Spinal cord (tissue), 10 donors: Measurements from ENCODE around the gene GRM8. TPM values are rescaled to one million over a fixed set of nuclear protein-coding genes. Genes with fewer than 3 reads are reported as not detected.

ENCODE experiments used
- DNase-seq, 6 donors: peaks; one replicate each; pipeline versions ENCODE4 v3.0.0 to v3.0.0-alpha.2; 2013 to 2015; ENCODE audit warnings: low spot score in 6 of 6, low read depth in 4 of 6
- H3K27ac ChIP-seq: one replicate; pipeline ENCODE4 v1.5.1; 2013; ENCODE audit warnings: low read depth, low read length, control low read depth
- H3K27me3 ChIP-seq: one replicate; pipeline ENCODE4 v1.6.1; 2013; ENCODE audit warnings: low read length; ENCODE audit not compliant: control insufficient read depth, insufficient read depth
- H3K36me3 ChIP-seq: one replicate; pipeline ENCODE4 v1.6.1; 2013; ENCODE audit warnings: low read length; ENCODE audit not compliant: control insufficient read depth, insufficient read depth
- H3K4me1 ChIP-seq: one replicate; pipeline ENCODE4 v1.6.1; 2013; ENCODE audit warnings: low read length; ENCODE audit not compliant: control insufficient read depth, insufficient read depth
- H3K4me3 ChIP-seq: one replicate; pipeline ENCODE4 v1.5.1; 2013; ENCODE audit warnings: low read depth, low read length, control low read depth
- H3K9me3 ChIP-seq: one replicate; pipeline ENCODE4 v1.6.1; 2013; ENCODE audit warnings: low read length; ENCODE audit not compliant: control insufficient read depth, insufficient read depth
- WGBS: methylation state at CpG from one replicate; pipeline ENCODE4 v1.1.5; 2013; ENCODE audit warnings: missing lambda C conversion rate; ENCODE audit not compliant: insufficient coverage; 5-methylcytosine and 5-hydroxymethylcytosine counted together
- polyA plus RNA-seq, 2 donors: library from polyadenylated mRNA; unstranded; fragments of 120-200 nt; gene quantifications; one replicate each; pipeline ENCODE4 v1.2.1, GENCODE V29; 2013; ENCODE audit not compliant: insufficient read length in 2 of 2
- total RNA-seq, 2 donors: library from RNA; depleted of rRNA in 1 of 2; stranded (reverse); fragments of 120-200 nt in 1 of 2; fragments of >200 nt in 1 of 2; gene quantifications; one replicate each; pipeline versions ENCODE4 v1.2.3 to v1.2.4, GENCODE V29; 2013 to 2014
- donor health status: healthy.

GRM8 gene
- total and polyA plus RNA-seq, 4 donors = 15.6 to 26.1 (median 20.7) TPM

DNA sequence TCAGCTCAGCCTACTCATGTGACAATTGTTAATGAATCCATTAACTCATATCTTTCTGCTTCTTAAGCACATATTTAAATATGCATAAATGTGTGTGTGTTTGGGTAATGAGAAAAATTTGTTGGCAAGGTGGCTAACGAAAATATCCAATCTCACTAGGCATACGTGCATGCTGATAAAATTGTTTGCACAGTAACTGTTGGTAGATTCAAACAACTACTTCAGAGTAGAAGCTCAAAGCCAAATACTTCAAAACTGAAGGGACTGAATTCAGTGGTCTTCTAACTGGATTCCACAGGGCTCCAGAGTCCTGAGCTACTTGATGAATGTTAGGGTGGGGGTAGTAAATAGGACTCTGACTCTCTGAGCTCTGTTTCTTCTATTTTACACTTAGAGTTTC, 757.0 kb downstream of the GRM8 start:
- H3K36me3 ChIP-seq = no peaks in the 10 kb centered on the region
- H3K9me3 ChIP-seq = no peaks in the 10 kb centered on the region
- no peak for DNase-seq
- no CpG with 5 or more reads among the region's 2 CpGs for WGBS
- no peak overlapping the region for H3K4me3 ChIP-seq
- H3K4me1 ChIP-seq = no peaks in the 10 kb centered on the region
- no peak overlapping the region for H3K27ac ChIP-seq
- H3K27me3 ChIP-seq = no peaks in the 10 kb centered on the region

DNA sequence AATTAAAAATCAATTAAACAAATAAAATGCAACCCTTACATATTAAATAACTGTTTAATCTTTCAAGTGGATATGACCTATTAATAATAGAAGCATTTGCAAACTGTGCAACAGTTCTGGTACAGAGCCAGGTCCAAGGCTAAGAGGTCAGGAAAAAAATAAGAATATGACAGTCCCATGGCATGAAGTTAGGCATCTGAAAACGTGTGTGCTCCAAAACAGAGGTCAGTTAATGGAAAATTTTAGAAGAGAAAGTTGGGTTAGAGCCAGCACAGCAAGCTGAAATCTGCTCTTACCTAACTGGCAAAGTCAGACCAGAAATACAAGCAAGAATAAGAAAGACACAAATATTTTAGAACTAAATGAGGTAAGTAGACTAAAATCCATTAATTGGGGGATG, 757.7 kb downstream of the GRM8 start:
- no peaks in the 10 kb centered on the region for H3K27me3 ChIP-seq
- H3K9me3 ChIP-seq = no peaks in the 10 kb centered on the region
- DNase-seq = peak in 1 of 6 donors; percentile 3
- H3K27ac ChIP-seq = no peak overlapping the region
- no peak overlapping the region for H3K4me3 ChIP-seq
- H3K4me1 ChIP-seq = no peaks in the 10 kb centered on the region
- no CpG with 5 or more reads among the region's 1 CpG for WGBS
- H3K36me3 ChIP-seq = no peaks in the 10 kb centered on the region

DNA sequence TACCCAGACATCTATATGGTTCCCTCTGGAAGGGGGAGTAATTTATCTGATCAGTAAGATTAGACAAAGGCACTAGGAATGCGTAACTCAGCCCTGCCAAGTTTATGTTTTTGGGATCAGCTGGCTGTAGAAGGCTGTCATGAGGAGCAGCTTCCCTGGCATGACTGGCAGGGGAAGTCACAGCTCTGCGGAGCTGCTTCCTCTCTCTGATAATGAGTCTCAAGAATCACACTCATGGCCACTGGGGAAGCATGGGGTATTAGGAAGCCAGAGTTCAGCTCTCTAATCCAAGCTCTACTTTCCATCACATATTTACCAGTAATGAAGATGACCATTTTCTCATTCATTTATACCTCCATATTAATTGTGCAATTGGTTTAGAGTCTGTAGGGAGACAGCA, 758.9 kb downstream of the GRM8 start:
- 88% methylated on average over 1 of the region's 2 CpGs for WGBS
- peak in 2 of 6 donors; percentile 14 to 15 for DNase-seq
- H3K9me3 ChIP-seq = no peaks in the 10 kb centered on the region
- no peaks in the 10 kb centered on the region for H3K4me1 ChIP-seq
- H3K4me3 ChIP-seq = no peak overlapping the region
- no peaks in the 10 kb centered on the region for H3K27me3 ChIP-seq
- H3K27ac ChIP-seq = no peak overlapping the region
- H3K36me3 ChIP-seq = no peaks in the 10 kb centered on the region

DNA sequence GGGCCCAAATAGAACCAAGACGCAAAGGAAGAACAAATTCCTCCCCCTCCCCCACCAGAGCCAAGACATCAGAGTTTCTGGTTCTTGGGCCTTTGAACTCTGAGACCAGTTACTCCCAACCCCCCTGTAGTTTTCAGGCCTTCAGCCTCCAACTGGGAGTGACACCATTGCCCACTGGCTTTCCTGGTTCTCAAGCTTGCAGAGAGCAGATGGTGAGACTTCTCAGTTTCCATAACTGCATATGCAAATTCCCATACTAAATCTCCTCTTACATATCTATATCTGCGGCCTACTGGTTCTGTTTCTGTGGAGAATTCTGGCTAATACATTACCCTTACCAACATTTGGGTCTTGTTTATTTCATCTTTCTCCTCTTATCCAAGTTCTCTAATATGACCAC, 762.9 kb downstream of the GRM8 start:
- Histone ChIP-seq H3K36me3 (no peaks in the 10 kb centered on the region), H3K27ac (no peak overlapping the region), H3K9me3 (no peaks in the 10 kb centered on the region), H3K27me3 (no peaks in the 10 kb centered on the region), H3K4me1 (no peaks in the 10 kb centered on the region), H3K4me3 (no peak overlapping the region)
- 100% methylated on average over 1 of the region's 2 CpGs for WGBS
- peak in 1 of 6 donors; percentile 20 for DNase-seq

DNA sequence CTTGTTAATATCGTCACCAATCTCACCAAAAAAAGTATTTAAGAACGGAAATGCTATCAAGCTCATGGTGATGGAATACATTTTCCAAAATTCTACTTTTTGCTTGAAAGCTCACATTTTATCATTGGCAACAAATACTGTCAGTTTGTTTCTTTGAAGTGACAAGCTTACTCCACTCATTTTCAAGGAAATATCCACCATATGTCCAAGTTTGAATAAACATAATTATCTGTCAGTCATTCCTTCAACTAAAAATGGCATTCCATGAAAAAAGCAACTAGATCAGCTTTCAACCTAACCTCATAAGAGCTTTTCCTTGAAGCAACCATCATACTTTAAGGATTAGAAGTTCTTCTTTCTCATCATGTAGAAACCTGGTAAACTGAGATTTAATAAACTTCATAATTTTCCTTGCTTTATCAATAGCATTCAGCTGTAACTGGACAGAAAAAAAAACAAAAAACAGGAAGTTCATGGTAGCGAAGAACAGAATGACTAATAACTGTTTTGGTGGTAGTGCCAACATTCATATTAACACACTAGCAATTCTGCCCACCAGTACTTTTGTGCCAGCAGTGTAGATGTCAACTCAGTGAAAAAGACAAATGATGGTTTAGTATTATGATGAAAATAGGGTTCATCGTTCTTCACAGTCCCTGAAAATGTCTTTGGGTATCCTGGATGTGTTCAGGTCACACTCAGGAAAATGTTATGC, 764.9 kb downstream of the GRM8 start:
- Histone ChIP-seq H3K27me3 (no peaks in the 10 kb centered on the region), H3K27ac (no peak overlapping the region), H3K4me1 (no peaks in the 10 kb centered on the region), H3K9me3 (no peaks in the 10 kb centered on the region), H3K4me3 (no peak overlapping the region), H3K36me3 (no peaks in the 10 kb centered on the region)
- WGBS = no CpG with 5 or more reads among the region's 4 CpGs
- peak in 1 of 6 donors; percentile 38 for DNase-seq

DNA sequence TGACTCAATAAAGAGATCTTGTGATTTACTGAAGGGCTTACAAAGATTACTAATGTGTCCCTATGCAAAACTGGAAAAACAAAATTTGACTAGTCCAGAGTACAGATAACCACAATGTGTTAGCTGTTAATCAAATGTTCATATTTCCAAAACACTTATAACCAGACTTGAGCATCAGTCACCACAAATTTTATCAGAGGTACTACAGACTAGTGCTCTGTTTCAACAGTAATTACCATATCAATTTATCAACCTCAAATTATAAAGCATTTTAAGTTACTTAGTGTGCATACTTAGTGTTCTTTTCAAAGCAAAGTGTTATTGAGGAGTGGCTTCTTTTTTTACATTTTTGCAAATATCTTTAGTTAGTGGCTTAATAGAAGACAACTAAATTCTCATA, 765.9 kb downstream of the GRM8 start:
- Histone ChIP-seq H3K36me3 (no peaks in the 10 kb centered on the region), H3K9me3 (no peaks in the 10 kb centered on the region), H3K27me3 (no peaks in the 10 kb centered on the region), H3K4me3 (no peak overlapping the region), H3K27ac (no peak overlapping the region), H3K4me1 (no peaks in the 10 kb centered on the region)
- DNase-seq = no peak

DNA sequence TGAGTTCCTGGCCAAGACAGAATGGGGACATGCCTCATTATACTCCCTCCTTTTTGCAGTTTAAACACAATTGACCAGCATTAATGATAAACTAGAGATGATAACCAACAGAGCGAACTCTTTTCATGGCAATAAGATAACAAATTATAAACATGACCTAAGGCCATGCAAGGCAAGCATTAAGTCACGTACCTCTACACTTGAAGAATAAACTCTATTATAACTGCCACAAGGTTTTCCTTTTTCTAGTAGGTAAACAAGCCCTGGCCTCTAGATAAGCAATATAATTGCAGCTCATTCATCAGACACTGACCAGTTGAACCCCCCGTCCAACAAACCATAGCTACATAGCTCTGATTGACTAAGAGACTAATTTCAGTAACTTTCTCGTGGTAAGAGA, 767.0 kb downstream of the GRM8 start:
- H3K27me3 ChIP-seq = no peaks in the 10 kb centered on the region
- no peak overlapping the region for H3K4me3 ChIP-seq
- no peak for DNase-seq
- WGBS = 60% methylated on average over 4 of the region's 4 CpGs
- H3K27ac ChIP-seq = no peak overlapping the region
- no peaks in the 10 kb centered on the region for H3K4me1 ChIP-seq
- H3K36me3 ChIP-seq = no peaks in the 10 kb centered on the region
- no peaks in the 10 kb centered on the region for H3K9me3 ChIP-seq

DNA sequence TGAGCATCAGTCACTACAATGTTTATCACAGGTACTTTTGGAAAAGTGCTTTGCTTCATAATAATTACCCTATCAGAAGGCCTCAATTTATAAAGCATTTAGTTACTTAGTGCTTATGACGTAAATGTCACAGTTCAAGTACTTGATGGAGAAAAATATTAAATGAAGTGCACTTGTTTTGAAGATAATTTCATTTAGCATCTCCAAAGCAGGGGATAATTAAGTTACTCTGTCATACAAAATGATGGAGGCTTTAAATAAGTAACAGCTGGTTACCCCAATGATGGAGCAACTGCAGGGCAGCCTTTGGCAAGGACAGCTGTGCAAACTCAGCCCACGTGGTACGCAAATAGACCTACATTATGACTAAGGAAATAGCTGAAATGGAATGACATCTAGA, 768.8 kb downstream of the GRM8 start:
- DNase-seq = peak in 1 of 6 donors; percentile 16
- no peaks in the 10 kb centered on the region for H3K27me3 ChIP-seq
- peaks cover 2% of the 10 kb centered on the region for H3K9me3 ChIP-seq
- no peaks in the 10 kb centered on the region for H3K36me3 ChIP-seq
- no peak overlapping the region for H3K27ac ChIP-seq
- no peak overlapping the region for H3K4me3 ChIP-seq
- no CpG with 5 or more reads among the region's 3 CpGs for WGBS
- H3K4me1 ChIP-seq = no peaks in the 10 kb centered on the region

DNA sequence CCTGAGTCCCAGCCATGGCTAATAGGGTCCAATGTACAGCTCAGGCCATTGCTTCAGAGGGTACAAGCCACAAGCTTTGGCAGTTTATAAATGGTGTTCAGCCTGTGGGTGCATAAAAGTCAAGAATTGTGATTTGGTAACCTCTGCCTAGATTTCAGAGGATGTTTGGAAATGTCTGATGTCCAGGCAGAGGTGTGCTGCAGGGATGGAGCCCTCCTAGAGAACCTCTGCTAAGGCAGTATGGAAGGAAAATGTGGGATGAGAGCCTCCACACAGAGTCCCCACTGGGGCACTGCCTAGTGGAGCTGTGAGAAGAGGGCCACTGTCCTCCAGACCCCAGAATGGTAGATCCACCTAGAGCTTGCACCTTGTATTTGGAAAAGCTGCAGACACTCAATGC, 779.9 kb downstream of the GRM8 start:
- no peaks in the 10 kb centered on the region for H3K4me1 ChIP-seq
- no peak overlapping the region for H3K27ac ChIP-seq
- H3K4me3 ChIP-seq = no peak overlapping the region
- DNase-seq = no peak
- H3K36me3 ChIP-seq = no peaks in the 10 kb centered on the region
- peaks cover 14% of the 10 kb centered on the region for H3K9me3 ChIP-seq
- no peaks in the 10 kb centered on the region for H3K27me3 ChIP-seq

DNA sequence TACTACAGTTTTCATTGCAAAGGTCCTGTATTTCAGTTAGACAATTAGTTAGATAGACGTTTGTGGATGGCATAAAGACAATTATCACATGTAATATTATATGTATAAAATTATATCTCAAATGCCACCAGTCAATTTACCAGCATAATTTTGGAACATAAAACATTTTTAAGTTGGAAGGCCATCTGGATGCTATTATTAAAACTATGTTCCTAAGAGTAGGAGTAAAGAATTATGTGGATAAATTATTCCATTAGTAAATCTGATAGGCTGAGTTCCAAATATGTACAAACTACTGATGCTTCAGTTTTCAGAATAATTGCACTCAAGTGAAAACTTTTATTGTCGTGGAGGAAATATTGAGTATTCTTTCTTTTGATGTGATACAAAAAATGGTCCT, 790.3 kb downstream of the GRM8 start:
- no peak for DNase-seq
- no peaks in the 10 kb centered on the region for H3K36me3 ChIP-seq
- no peaks in the 10 kb centered on the region for H3K27me3 ChIP-seq
- WGBS = no CpG with 5 or more reads among the region's 2 CpGs
- no peaks in the 10 kb centered on the region for H3K4me1 ChIP-seq
- no peak overlapping the region for H3K4me3 ChIP-seq
- no peaks in the 10 kb centered on the region for H3K9me3 ChIP-seq
- H3K27ac ChIP-seq = no peak overlapping the region
